ENCODE measurements around the gene DOP1B.

Gene DOP1B

GRCh38 chr21:36156815-36157670 is at the start of gene DOP1B:
TSS of gene DOP1B (plus strand) at chr21:36156824. CDS start at chr21:36164734, 7,910 bp downstream.
- in situ Hi-C loops (cut with MboI; ENCODE audit: low sequenced_read_pairs), result no loop called here

GRCh38 chr21:36109868-36110267 is 46.8 kb upstream of the DOP1B start:
- in situ Hi-C loops (cut with MboI; ENCODE audit: low sequenced_read_pairs), result no loop called here

GRCh38 chr21:36111238-36111637 is 45.4 kb upstream of the DOP1B start:
- in situ Hi-C loops (cut with MboI; ENCODE audit: low sequenced_read_pairs), result no loop called here

GRCh38 chr21:36113647-36114428 is 42.8 kb upstream of the DOP1B start:
- in situ Hi-C loops (cut with MboI; ENCODE audit: low sequenced_read_pairs), result no loop called here

- in situ Hi-C loops (cut with MboI; ENCODE audit: low sequenced_read_pairs), result no loop called here
Observed at GRCh38 chr21:36115138-36115730, 41.4 kb upstream of the DOP1B start.

GRCh38 chr21:36117286-36117741 is 39.3 kb upstream of the DOP1B start:
- in situ Hi-C loops (cut with MboI; ENCODE audit: low sequenced_read_pairs), result no loop called here

- in situ Hi-C loops (cut with MboI; ENCODE audit: low sequenced_read_pairs), result no loop called here
Observed at GRCh38 chr21:36120304-36120888, 36.2 kb upstream of the DOP1B start.

GRCh38 chr21:36122977-36123376 is 33.6 kb upstream of the DOP1B start:
- in situ Hi-C loops (cut with MboI; ENCODE audit: low sequenced_read_pairs), result no loop called here

GRCh38 chr21:36124395-36124794 is 32.2 kb upstream of the DOP1B start:
- in situ Hi-C loops (cut with MboI; ENCODE audit: low sequenced_read_pairs), result no loop called here

- in situ Hi-C loops (cut with MboI; ENCODE audit: low sequenced_read_pairs), result loop anchor here (25.0 kb wide), 1 partner anchor 212 kb away; no protein-coding TSS in a partner anchor
Observed at GRCh38 chr21:36125512-36126207, 31.0 kb upstream of the DOP1B start.

- in situ Hi-C loops (cut with MboI; ENCODE audit: low sequenced_read_pairs), result loop anchor here (25.0 kb wide), 1 partner anchor 211 kb away; no protein-coding TSS in a partner anchor
Observed at GRCh38 chr21:36126208-36126565, 30.4 kb upstream of the DOP1B start.

GRCh38 chr21:36126621-36127110 is 30.0 kb upstream of the DOP1B start:
- in situ Hi-C loops (cut with MboI; ENCODE audit: low sequenced_read_pairs), result loop anchor here (25.0 kb wide), 1 partner anchor 211 kb away; no protein-coding TSS in a partner anchor

GRCh38 chr21:36127250-36127904 is 29.2 kb upstream of the DOP1B start:
- in situ Hi-C loops (cut with MboI; ENCODE audit: low sequenced_read_pairs), result loop anchor here (25.0 kb wide), 1 partner anchor 210 kb away; no protein-coding TSS in a partner anchor

- in situ Hi-C loops (cut with MboI; ENCODE audit: low sequenced_read_pairs), result loop anchor here (25.0 kb wide), 1 partner anchor 209 kb away; no protein-coding TSS in a partner anchor
Observed at GRCh38 chr21:36127977-36128376, 28.6 kb upstream of the DOP1B start.

GRCh38 chr21:36129219-36129618 is 27.4 kb upstream of the DOP1B start:
- in situ Hi-C loops (cut with MboI; ENCODE audit: low sequenced_read_pairs), result loop anchor here (25.0 kb wide), 1 partner anchor 208 kb away; no protein-coding TSS in a partner anchor

GRCh38 chr21:36130414-36130762 is 26.2 kb upstream of the DOP1B start:
- in situ Hi-C loops (cut with MboI; ENCODE audit: low sequenced_read_pairs), result loop anchor here (25.0 kb wide), 1 partner anchor 207 kb away; no protein-coding TSS in a partner anchor

- in situ Hi-C loops (cut with MboI; ENCODE audit: low sequenced_read_pairs), result loop anchor here (25.0 kb wide), 1 partner anchor 206 kb away; no protein-coding TSS in a partner anchor
Observed at GRCh38 chr21:36130839-36131238, 25.8 kb upstream of the DOP1B start.

- in situ Hi-C loops (cut with MboI; ENCODE audit: low sequenced_read_pairs), result loop anchor here (25.0 kb wide), 1 partner anchor 205 kb away; no protein-coding TSS in a partner anchor
Observed at GRCh38 chr21:36132696-36133095, 23.9 kb upstream of the DOP1B start.

GRCh38 chr21:36134803-36135390 is 21.7 kb upstream of the DOP1B start, which contains the start of gene CBR3:
TSS of gene CBR3 (plus strand) at chr21:36135079. CDS start at chr21:36135193, 114 bp downstream.
- in situ Hi-C loops (cut with MboI; ENCODE audit: low sequenced_read_pairs), result loop anchor here (25.0 kb wide), 1 partner anchor 202 kb away; no protein-coding TSS in a partner anchor

Measured in hTERT RPE-1 (cell line).